OCI-LY3 (cell line): Measurements from ENCODE around the gene ZNF148.

Source experiments
- H2AFZ ChIP-seq: fragments of 200-600, 300-600 bp; shearing (Covaris generic); 2 replicates; pipeline ENCODE4 v1.6.0; 2014; ENCODE audit warnings: antibody characterized with exemption, low read depth, low read length
- H3K27ac ChIP-seq: fragments of 200-600, 300-600 bp; sonication (generic); 2 replicates; pipeline ENCODE4 v1.5.1; 2014; ENCODE audit warnings: mild to moderate bottlenecking, low read length, moderate library complexity, mixed read lengths
- H3K27me3 ChIP-seq: fragments of 200-600, 300-600 bp; sonication (generic); 2 replicates; pipeline ENCODE4 v1.6.1; 2014; ENCODE audit warnings: low read depth, low read length, mixed read lengths
- H3K36me3 ChIP-seq: fragments of 200-600, 300-600 bp; sonication (generic); replicated peaks from 2 replicates; pipeline ENCODE3; 2014; ENCODE audit warnings: low read depth, low read length, mixed read lengths
- H3K4me1 ChIP-seq: fragments of 300-600, 200-600 bp; sonication (generic); 2 replicates; pipeline ENCODE4 v1.6.1; 2014; ENCODE audit warnings: low read length, mixed read lengths
- H3K4me2 ChIP-seq: fragments of 200-600, 300-600 bp; sonication (generic); 2 replicates; pipeline ENCODE4 v1.6.1; 2014; ENCODE audit warnings: low read length, mixed read lengths
- H3K4me3 ChIP-seq: fragments of 300-600, 200-600 bp; sonication (generic); 2 replicates; pipeline ENCODE4 v1.5.1; 2014; ENCODE audit warnings: antibody characterized with exemption, mild to moderate bottlenecking, low read length, moderate library complexity
- H3K79me2 ChIP-seq: fragments of 300-600, 200-600 bp; shearing (Covaris generic); 2 replicates; pipeline ENCODE4 v1.6.1; 2014; ENCODE audit warnings: mild to moderate bottlenecking, low read length, mixed read lengths
- H3K9ac ChIP-seq: fragments of 300-600, 200-600 bp; shearing (Covaris generic); 2 replicates; pipeline ENCODE4 v1.6.0; 2014; ENCODE audit warnings: mild to moderate bottlenecking, low read length, moderate library complexity
- H3K9me3 ChIP-seq: fragments of 200-600, 300-600 bp; shearing (Covaris generic); 2 replicates; pipeline ENCODE4 v1.6.1; 2014; ENCODE audit warnings: low read length, mixed read lengths; ENCODE audit not compliant: insufficient read depth
- H4K20me1 ChIP-seq: fragments of 200-600, 300-600 bp; sonication (generic); 2 replicates; pipeline ENCODE4 v1.6.1; 2016; ENCODE audit warnings: low read length, mixed read lengths; ENCODE audit not compliant: insufficient read depth
- EZH2phosphoT487 ChIP-seq: fragments of 200-600 bp; shearing (Covaris generic); IDR thresholded peaks from 2 replicates; pipeline ENCODE4 v1.6.1; 2018; ENCODE audit warnings: antibody characterized with exemption, mixed run types, low read depth
- TF ChIP-seq, protein P1 (sequence below): fragments of 200-600, 300-600 bp; sonication (generic); IDR thresholded peaks from 2 replicates; pipeline ENCODE4 v1.5.1; 2014; ENCODE audit warnings: antibody characterized with exemption, low read length, low read depth

Gene ZNF148

DNA sequence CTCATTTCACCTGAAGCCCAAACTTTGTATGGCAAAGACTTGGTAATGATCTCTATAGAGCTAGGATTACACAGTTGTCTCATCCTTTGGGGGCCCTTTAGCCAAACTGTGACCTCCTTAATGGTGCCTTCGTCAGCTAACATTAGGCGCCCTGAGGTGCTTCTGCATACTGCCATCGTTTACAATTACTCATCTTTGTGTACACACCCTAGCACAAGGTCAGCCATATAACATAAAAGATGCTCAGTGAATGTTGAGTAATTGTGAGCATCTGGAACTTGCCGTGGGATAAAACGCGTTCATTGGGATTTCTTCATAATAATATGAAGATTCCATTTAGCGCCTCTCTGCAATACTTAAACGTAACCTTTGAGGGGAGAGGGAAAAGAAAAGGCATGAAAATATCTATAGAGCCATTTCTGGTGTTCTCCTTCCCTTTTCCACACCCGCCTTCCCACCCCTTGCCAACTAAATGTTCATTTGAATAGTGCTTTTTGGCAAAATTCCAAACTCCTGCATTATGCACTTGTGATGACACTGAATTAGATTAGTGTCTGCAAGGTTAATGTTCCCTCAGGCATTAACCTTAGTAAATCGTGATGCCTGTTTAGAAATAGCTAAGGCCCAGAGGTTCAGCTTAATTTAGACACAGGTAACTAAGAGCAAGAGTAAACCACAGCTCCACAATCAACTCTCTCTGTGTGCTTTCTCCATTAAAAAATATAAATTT, 990 bp upstream of the ZNF148 start:
- peaks cover 23% of the 10 kb centered on the region for H3K4me1 ChIP-seq
- H2AFZ ChIP-seq, result 0 out of 2 replicates have a peak overlapping the region, but pooled peaks have one; percentile 47
- no peak for TF ChIP-seq EZH2phosphoT487
- TF ChIP-seq, protein P1, sequence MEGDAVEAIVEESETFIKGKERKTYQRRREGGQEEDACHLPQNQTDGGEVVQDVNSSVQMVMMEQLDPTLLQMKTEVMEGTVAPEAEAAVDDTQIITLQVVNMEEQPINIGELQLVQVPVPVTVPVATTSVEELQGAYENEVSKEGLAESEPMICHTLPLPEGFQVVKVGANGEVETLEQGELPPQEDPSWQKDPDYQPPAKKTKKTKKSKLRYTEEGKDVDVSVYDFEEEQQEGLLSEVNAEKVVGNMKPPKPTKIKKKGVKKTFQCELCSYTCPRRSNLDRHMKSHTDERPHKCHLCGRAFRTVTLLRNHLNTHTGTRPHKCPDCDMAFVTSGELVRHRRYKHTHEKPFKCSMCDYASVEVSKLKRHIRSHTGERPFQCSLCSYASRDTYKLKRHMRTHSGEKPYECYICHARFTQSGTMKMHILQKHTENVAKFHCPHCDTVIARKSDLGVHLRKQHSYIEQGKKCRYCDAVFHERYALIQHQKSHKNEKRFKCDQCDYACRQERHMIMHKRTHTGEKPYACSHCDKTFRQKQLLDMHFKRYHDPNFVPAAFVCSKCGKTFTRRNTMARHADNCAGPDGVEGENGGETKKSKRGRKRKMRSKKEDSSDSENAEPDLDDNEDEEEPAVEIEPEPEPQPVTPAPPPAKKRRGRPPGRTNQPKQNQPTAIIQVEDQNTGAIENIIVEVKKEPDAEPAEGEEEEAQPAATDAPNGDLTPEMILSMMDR, result no peak
- peak overlapping the region; percentile 96 for H3K9ac ChIP-seq
- H3K36me3 ChIP-seq, result peaks cover 4% of the 10 kb centered on the region
- peak overlapping the region; percentile 98 for H3K4me2 ChIP-seq
- H3K27ac ChIP-seq, result peak overlapping the region; percentile 63
- peak overlapping the region; percentile 93 for H3K4me3 ChIP-seq
- H3K79me2 ChIP-seq, result peaks cover 49% of the 10 kb centered on the region
- no peaks in the 10 kb centered on the region for H3K27me3 ChIP-seq
- H3K9me3 ChIP-seq, result no peaks in the 10 kb centered on the region
- peaks cover 12% of the 10 kb centered on the region for H4K20me1 ChIP-seq

DNA sequence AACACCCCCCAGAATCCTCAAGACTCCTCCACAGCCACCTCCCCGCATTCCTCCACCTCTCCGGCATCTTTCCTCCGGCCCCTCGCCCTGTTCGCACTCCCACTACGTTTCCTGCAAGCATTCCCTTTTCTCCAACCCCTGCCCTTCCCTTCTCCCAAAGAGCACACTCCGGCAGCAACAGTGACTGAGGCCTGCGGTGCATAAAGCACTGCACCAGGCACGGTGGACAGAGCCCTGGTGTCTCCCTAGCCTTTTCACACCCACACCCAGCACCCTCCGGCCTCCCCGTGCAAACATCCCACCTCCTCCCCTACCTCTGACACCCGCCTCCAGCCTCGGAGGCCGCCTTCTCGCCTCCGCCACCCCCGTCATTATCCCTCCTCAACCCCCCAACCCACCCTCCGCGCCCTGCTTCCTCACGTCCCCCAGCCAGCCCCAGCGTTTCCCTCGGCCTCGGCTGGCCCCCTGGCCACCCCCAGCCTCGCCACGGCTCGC, 577 bp downstream of the ZNF148 start:
- peak overlapping the region; percentile 88 for H3K4me2 ChIP-seq
- no peaks in the 10 kb centered on the region for H3K9me3 ChIP-seq
- H3K27me3 ChIP-seq, result no peaks in the 10 kb centered on the region
- peak overlapping the region; percentile 61 for H3K27ac ChIP-seq
- peaks cover 65% of the 10 kb centered on the region for H3K79me2 ChIP-seq
- no peak overlapping the region for H2AFZ ChIP-seq
- H3K36me3 ChIP-seq, result peaks cover 10% of the 10 kb centered on the region
- peaks cover 25% of the 10 kb centered on the region for H4K20me1 ChIP-seq
- peaks cover 13% of the 10 kb centered on the region for H3K4me1 ChIP-seq
- H3K9ac ChIP-seq, result peak overlapping the region; percentile 96
- TF ChIP-seq, protein P1, result no peak
- TF ChIP-seq EZH2phosphoT487, result no peak
- H3K4me3 ChIP-seq, result peak overlapping the region; percentile 93

DNA sequence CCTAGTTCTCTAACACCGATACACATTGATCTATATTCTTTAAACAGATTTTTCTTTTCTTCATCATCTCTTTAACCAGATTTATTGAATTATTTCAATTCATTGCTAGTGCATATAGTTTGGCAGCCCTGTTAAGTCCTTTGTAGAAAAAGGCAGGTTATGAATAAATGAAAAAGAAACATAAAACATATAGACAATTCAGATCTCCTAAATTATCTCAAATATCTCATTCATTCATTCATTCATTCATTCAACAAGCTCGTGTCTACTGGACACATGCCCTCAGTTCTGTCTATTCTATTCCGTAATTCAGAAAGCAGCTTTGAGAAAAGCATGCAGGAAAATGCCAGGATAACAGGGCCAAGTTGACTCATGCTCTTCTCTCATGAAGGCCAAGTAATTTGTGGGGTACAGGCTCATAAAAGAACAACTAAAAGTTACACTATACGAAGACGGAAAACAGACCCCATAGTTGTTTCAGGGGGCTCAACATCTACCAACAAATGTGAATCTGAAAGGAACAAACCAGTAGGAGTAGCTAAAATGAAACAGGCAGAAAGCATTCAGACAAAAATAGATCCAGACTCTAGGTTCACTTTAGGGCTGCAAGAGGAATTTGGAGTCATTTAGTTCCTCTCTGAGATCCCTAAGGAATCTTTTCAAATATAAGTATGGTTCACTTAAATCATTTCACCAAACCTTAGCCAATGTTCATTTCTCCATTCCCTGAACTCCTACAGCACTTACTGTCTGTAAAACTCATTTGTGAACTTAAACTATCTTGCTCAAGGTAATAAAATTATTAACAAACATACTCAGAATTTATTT, 7.5 kb downstream of the ZNF148 start:
- Histone ChIP-seq H3K79me2 (peaks cover 100% of the 10 kb centered on the region), H3K4me3 (no peak overlapping the region), H2AFZ (no peak overlapping the region), H3K9me3 (no peaks in the 10 kb centered on the region), H3K27ac (no peak overlapping the region), H3K9ac (no peak overlapping the region), H3K4me2 (no peak overlapping the region), H3K4me1 (0 out of 2 replicates have a peak, but pooled peaks cover 2% of the 10 kb centered on the region), H3K27me3 (no peaks in the 10 kb centered on the region), H4K20me1 (peaks cover 77% of the 10 kb centered on the region), H3K36me3 (peaks cover 5% of the 10 kb centered on the region)
- TF ChIP-seq, protein P1, result no peak
- no peak for TF ChIP-seq EZH2phosphoT487

DNA sequence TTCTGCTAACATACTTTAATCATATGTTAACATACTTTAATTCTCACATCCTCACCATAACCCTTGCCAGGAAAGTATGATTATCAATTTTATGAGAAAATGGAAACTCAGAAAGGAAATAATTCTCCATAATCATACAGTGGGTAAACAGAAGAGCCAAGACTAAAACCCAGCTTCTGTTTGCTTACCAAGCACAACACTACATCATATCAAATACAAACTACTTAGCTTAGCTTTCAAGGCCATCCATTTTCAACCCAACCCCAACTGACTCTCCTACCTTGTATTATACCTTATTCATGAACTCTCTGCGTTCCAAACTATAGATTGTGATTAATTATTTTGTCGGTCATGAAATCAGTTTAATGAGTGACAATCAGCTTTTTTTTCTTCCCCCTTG, 9.0 kb downstream of the ZNF148 start:
- Histone ChIP-seq H4K20me1 (peaks cover 89% of the 10 kb centered on the region), H3K4me3 (no peak overlapping the region), H3K4me1 (0 out of 2 replicates have a peak, but pooled peaks cover 2% of the 10 kb centered on the region), H3K9ac (no peak overlapping the region), H3K36me3 (peaks cover 5% of the 10 kb centered on the region), H2AFZ (no peak overlapping the region), H3K27me3 (no peaks in the 10 kb centered on the region), H3K4me2 (no peak overlapping the region), H3K27ac (no peak overlapping the region), H3K9me3 (no peaks in the 10 kb centered on the region), H3K79me2 (peaks cover 100% of the 10 kb centered on the region)
- TF ChIP-seq, protein P1, result no peak
- TF ChIP-seq EZH2phosphoT487, result no peak
